B cell (primary cell): ENCODE measurements around the gene OAT. TPM values are rescaled to one million over a fixed set of nuclear protein-coding genes. Genes with fewer than 3 reads are reported as not detected.

ENCODE experiments used
- ATAC-seq: fragments of 200-7000 bp; cut with Tn5 transposase; one replicate; pipeline ENCODE4 v1.10.0; 2021; ENCODE audit warnings: low read depth, mild to moderate bottlenecking, moderate number of reproducible peaks, moderate library complexity
- CTCF ChIA-PET: fragments of 350-600 bp; sonication (Branson Sonifier 250); formaldehyde crosslinking; loops from one replicate; lab custom pipeline; 2021; ENCODE audit warnings: antibody characterized with exemption, inconsistent platforms; lab: Charles Lee
- POLR2A ChIA-PET: fragments of 350-600 bp; sonication (Branson Sonifier 250); formaldehyde crosslinking; loops from one replicate; lab custom pipeline; 2021; ENCODE audit warnings: antibody characterized with exemption; lab: Charles Lee
- DNase-seq: peaks from one replicate; pipeline ENCODE4 v3.0.0; 2013
- H2AFZ ChIP-seq: 2 replicates; pipeline ENCODE4 v1.6.1; 2012; ENCODE audit warnings: mild to moderate bottlenecking, low read depth, low read length; ENCODE audit not compliant: insufficient read depth, poor library complexity, severe bottlenecking
- H3K27ac ChIP-seq, 2 donors: 1 replicate in 1 of 2; 2 replicates in 1 of 2; pipeline ENCODE4 v1.5.1; 2012 to 2013; ENCODE audit warnings: low read length in 2 of 2, mild to moderate bottlenecking in 2 of 2, moderate library complexity in 1 of 2
- H3K27me3 ChIP-seq, 4 experiments: fragments of 200-600 bp in 1 of 4; sonication (generic) in 1 of 4; replicated peaks in 1 of 4; 1 replicate in 2 of 4; 2 replicates in 2 of 4; pipeline versions ENCODE4 v1.6.1 to v1.7.0; 2013 to 2016; ENCODE audit warnings: low read length in 3 of 4, mild to moderate bottlenecking in 2 of 4, mixed read lengths in 1 of 4, moderate library complexity in 1 of 4; ENCODE audit not compliant: insufficient read depth in 4 of 4, control insufficient read depth in 3 of 4; ENCODE audit errors: control extremely low read depth in 1 of 4
- H3K36me3 ChIP-seq, 2 experiments: replicated peaks in 1 of 2; 1 replicate in 1 of 2; 2 replicates in 1 of 2; pipeline versions ENCODE4 v1.6.1 to v1.7.1; 2013; ENCODE audit warnings: low read length in 1 of 2; ENCODE audit not compliant: insufficient read depth in 2 of 2, control insufficient read depth in 1 of 2; ENCODE audit errors: control extremely low read depth in 1 of 2, extremely low read depth in 1 of 2
- H3K4me1 ChIP-seq, 2 donors: fragments of 200-600 bp in 1 of 2; sonication (generic) in 1 of 2; 1 replicate in 1 of 2; 2 replicates in 1 of 2; pipeline versions ENCODE4 v1.5.1 to v1.6.1; 2013 to 2017; ENCODE audit warnings: low read length in 2 of 2; ENCODE audit not compliant: control insufficient read depth in 2 of 2, insufficient read depth in 2 of 2
- H3K4me2 ChIP-seq: replicated peaks from 2 replicates; pipeline ENCODE3; 2012; ENCODE audit warnings: mild to moderate bottlenecking, low read depth, low read length; ENCODE audit not compliant: poor library complexity, severe bottlenecking
- H3K4me3 ChIP-seq, 5 experiments: fragments of 200-600 bp in 1 of 5; sonication (generic) in 1 of 5; 1 replicate in 3 of 5; 2 replicates in 2 of 5; pipeline versions ENCODE4 v1.5.1 to v1.7.0; 2011 to 2016; ENCODE audit warnings: low read length in 4 of 5, mild to moderate bottlenecking in 4 of 5, low read depth in 2 of 5, control low read depth in 1 of 5, moderate library complexity in 1 of 5; ENCODE audit not compliant: insufficient read depth in 1 of 5; ENCODE audit errors: control extremely low read depth in 1 of 5, extremely low read depth in 1 of 5
- H3K79me2 ChIP-seq: fragments of 200-600 bp; sonication (generic); one replicate; pipeline ENCODE4 v1.6.0; 2016; ENCODE audit warnings: low read length; ENCODE audit not compliant: control insufficient read depth, insufficient read depth
- H3K9ac ChIP-seq: fragments of 200-600 bp; sonication (generic); 2 replicates; pipeline ENCODE4 v1.6.1; 2017; ENCODE audit warnings: mild to moderate bottlenecking, low read length, moderate library complexity
- H3K9me3 ChIP-seq, 3 donors: one replicate each; pipeline versions ENCODE4 v1.6.1 to v1.7.1; 2013; ENCODE audit warnings: low read length in 2 of 3; ENCODE audit not compliant: control insufficient read depth in 2 of 3, insufficient read depth in 1 of 3; ENCODE audit errors: control extremely low read depth in 1 of 3
- H4K20me1 ChIP-seq: 2 replicates; pipeline ENCODE4 v1.6.0; 2012; ENCODE audit warnings: mild to moderate bottlenecking, low read length; ENCODE audit not compliant: insufficient read depth, control insufficient read depth, poor library complexity, severe bottlenecking
- H3K27ac Mint-ChIP-seq: one replicate; pipeline ENCODE4 v1.8.0; 2021; ENCODE audit warnings: mixed read lengths
- H3K27me3 Mint-ChIP-seq: one replicate; pipeline ENCODE4 v1.8.0; 2021; ENCODE audit warnings: mixed read lengths
- H3K4me1 Mint-ChIP-seq: one replicate; pipeline ENCODE4 v1.8.0; 2021; ENCODE audit warnings: mixed read lengths
- H3K4me3 Mint-ChIP-seq: one replicate; pipeline ENCODE4 v1.8.0; 2021; ENCODE audit warnings: mixed read lengths
- H3K9me3 Mint-ChIP-seq: one replicate; pipeline ENCODE4 v1.8.0; 2022; ENCODE audit warnings: mixed read lengths; ENCODE audit not compliant: insufficient read depth
- CTCF ChIP-seq: fragments of 200-600 bp; IDR thresholded peaks from one replicate; pipeline ENCODE4 v1.8.0; 2022; ENCODE audit warnings: antibody characterized with exemption, mild to moderate bottlenecking
- EZH2 ChIP-seq: IDR thresholded peaks from 2 replicates; pipeline ENCODE4 v1.6.1; 2012; ENCODE audit warnings: borderline replicate concordance, low read depth, mild to moderate bottlenecking, moderate library complexity, low read length; ENCODE audit not compliant: insufficient read depth, poor library complexity, severe bottlenecking
- WGBS: methylation state at CpG from one replicate; pipeline ENCODE4 v1.1.5; 2013; ENCODE audit warnings: missing lambda C conversion rate; ENCODE audit not compliant: insufficient coverage; 5-methylcytosine and 5-hydroxymethylcytosine counted together
- intact Hi-C: fragments of 100-400 bp; cut with micrococcal nuclease; formaldehyde crosslinking; loops from one replicate; pipeline ENCODE4 v1.10.0; 2022
- polyA plus RNA-seq: library from polyadenylated mRNA; depleted of rRNA; stranded (reverse); fragments of >200 nt; gene quantifications from 2 replicates; pipeline ENCODE4 v1.2.3, GENCODE V29; 2012
- total RNA-seq, 2 donors: library from RNA; stranded (reverse); fragments of 120-200 nt in 1 of 2; gene quantifications; 1 replicate in 1 of 2; 2 replicates in 1 of 2; pipeline versions ENCODE4 v1.2.3 to v1.2.4, GENCODE V29; 2013 to 2022

OAT gene
- total and polyA plus RNA-seq, 2 donors (not counting 1 experiment from before 2014, with no cell fraction given): 13.9 to 20.1 TPM

GRCh38 chr10:124369066-124369465, 49.7 kb downstream of the OAT start:
- H3K27me3 ChIP-seq: peaks cover 0 to 13% (median 5%) of the 10 kb centered on the region in 4 experiments
- H3K4me1 Mint-ChIP-seq: peaks cover 4% of the 10 kb centered on the region
- POLR2A ChIA-PET: no interaction called here

DNA sequence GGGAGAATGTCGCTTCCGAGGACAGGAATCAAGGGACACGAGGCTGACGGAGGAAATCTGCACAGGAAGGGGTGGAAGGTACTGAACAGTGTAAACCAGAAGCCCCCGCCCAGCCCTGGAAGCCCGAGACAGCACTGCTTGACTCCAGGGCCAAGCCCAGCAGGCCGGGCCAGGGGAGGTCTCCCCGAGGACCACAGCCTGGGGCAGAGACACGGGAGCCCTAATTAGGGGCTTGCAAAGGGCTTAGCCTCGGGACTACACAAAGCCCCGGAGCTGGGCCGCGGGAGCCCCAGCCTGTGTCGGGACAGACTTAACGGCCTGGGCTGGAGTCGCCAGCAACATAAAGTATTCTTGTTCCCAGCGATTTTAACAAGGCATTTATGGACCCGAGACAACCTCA, 50.8 kb downstream of the OAT start:
- POLR2A ChIA-PET: no interaction called here
- WGBS: 80% methylated on average over 18 of the region's 18 CpGs
- peaks cover 3 to 36% of the 10 kb centered on the region in 2 donors for H3K4me1 ChIP-seq
- no peaks in the 10 kb centered on the region for H3K79me2 ChIP-seq
- H3K9me3 Mint-ChIP-seq: no peaks in the 10 kb centered on the region
- DNase-seq (no peak), ATAC-seq (no peak)
- H3K4me3 ChIP-seq: no peak overlapping the region
- no peaks in the 10 kb centered on the region for H4K20me1 ChIP-seq
- H3K9ac ChIP-seq: no peak overlapping the region
- no peak overlapping the region for H3K27ac Mint-ChIP-seq
- no peak overlapping the region for H3K4me2 ChIP-seq
- H3K4me3 Mint-ChIP-seq: no peak overlapping the region
- no peak for TF ChIP-seq EZH2
- no peak for TF ChIP-seq CTCF
- CTCF ChIA-PET: interaction anchor here (0.8 kb wide), 1 partner anchor 21 kb away, joined by 3 read pairs; no protein-coding TSS in a partner anchor
- H2AFZ ChIP-seq: no peak overlapping the region
- peaks cover 4% of the 10 kb centered on the region for H3K4me1 Mint-ChIP-seq
- peaks cover 22% of the 10 kb centered on the region for H3K27me3 Mint-ChIP-seq
- intact Hi-C loops: no loop called here
- H3K9me3 ChIP-seq: peaks cover 0 to 10% (median 4%) of the 10 kb centered on the region in 3 donors
- no peaks in the 10 kb centered on the region for H3K36me3 ChIP-seq
- no peak overlapping the region for H3K27ac ChIP-seq
- peaks cover 0 to 10% (median 5%) of the 10 kb centered on the region in 4 experiments for H3K27me3 ChIP-seq

More at GRCh38 chr10:124369066-124369465, 49.7 kb downstream of the OAT start:
- no peaks in the 10 kb centered on the region for H3K9me3 Mint-ChIP-seq
- Histone ChIP-seq H4K20me1 (no peaks in the 10 kb centered on the region), H3K4me3 (no peak overlapping the region), H3K9ac (no peak overlapping the region), H3K36me3 (no peaks in the 10 kb centered on the region), H2AFZ (no peak overlapping the region), H3K9me3 (peaks cover 0 to 10% (median 4%) of the 10 kb centered on the region in 3 donors), H3K79me2 (no peaks in the 10 kb centered on the region), H3K4me1 (peaks cover 3 to 36% of the 10 kb centered on the region in 2 donors), H3K4me2 (no peak overlapping the region), H3K27ac (no peak overlapping the region)
- DNase-seq (no peak), ATAC-seq (no peak)
- no peak overlapping the region for H3K4me3 Mint-ChIP-seq
- peaks cover 24% of the 10 kb centered on the region for H3K27me3 Mint-ChIP-seq
- 67% methylated on average over 1 of the region's 4 CpGs for WGBS
- no peak for TF ChIP-seq CTCF
- TF ChIP-seq EZH2: no peak
- CTCF ChIA-PET: interaction anchor here (0.8 to 2.5 kb wide), 2 partner anchors 20 to 375 kb away, joined by 3 to 7 read pairs; no protein-coding TSS in a partner anchor
- no peak overlapping the region for H3K27ac Mint-ChIP-seq
- intact Hi-C loops: no loop called here
